ENCODE results near the gene CACNA1I. TPM values are rescaled to one million over a fixed set of nuclear protein-coding genes. Genes with fewer than 3 reads are reported as not detected.

The CACNA1I gene
- total RNA-seq, 4 donors from 2014 or later: not detected

DNA sequence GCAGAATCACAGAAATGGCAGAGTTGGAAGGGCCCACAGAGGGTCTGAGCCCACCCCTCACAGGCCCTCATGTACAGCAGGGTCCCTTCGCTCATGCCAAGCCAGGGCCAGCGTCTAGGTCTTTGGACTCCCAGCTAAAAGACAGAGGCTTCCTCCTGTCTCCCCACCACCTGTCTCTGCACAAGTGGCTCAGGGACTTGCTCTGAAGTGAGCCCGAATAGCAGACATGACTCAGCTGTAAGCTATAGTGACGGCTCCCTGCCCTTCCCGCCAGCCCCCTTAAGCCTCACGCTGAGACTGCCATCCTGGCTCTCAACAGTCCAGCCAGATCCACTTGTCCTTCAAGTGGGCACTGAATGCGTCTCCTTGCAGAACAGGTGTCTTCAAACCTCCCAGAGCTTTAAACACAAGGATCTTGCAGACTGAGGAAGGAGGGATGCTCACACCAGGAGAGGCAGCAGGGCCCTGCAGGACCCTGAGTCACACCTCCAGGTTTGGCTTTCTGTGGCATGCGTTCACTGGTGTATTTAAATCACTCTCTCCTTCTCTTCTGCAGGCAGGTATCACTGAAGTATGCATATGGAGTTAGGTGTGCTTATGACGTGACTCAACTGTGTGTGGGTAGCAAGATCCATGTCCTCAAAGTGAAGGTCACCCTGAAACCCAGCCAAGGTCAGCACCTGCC is 154.9 kb downstream of the CACNA1I start:
- no peak for ATAC-seq
- H3K36me3 ChIP-seq: no peaks in the 10 kb centered on the region

DNA sequence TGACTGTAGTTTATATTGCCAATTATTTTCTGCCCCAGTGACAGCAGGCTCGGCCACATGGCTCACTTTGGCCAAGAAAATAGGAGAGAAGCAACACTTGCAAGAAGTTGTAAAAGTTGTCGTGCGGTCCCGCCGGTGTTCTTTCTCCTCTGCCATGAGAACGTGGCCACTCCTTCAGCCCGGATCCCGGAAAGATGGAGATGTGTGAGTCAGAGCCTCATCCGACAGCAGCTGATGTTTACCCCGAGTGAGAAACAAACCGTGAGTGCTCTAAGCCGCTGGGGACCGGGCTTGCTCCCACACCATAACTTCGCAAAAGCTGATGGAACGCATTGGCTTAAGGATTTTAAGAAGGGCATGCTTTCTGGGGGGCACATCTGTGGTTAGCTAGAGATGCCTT is 157.0 kb downstream of the CACNA1I start:
- ATAC-seq: no peak
- in situ Hi-C loops (cut with MboI; ENCODE audit: low sequenced_read_pairs in 4 of 4) (no loop called here), intact Hi-C loops (cut with DNase I; ENCODE audit: low total_unique reads) (no loop called here)
- no peak for DNase-seq
- Histone ChIP-seq H3K4me3 (no peak overlapping the region), H3K36me3 (no peaks in the 10 kb centered on the region), H3K9me3 (no peaks in the 10 kb centered on the region), H3K27ac (no peak overlapping the region), H3K27me3 (peaks cover 0 to 9% (median 4%) of the 10 kb centered on the region in 3 donors), H3K4me1 (no peaks in the 10 kb centered on the region)
- TF ChIP-seq, protein P1, sequence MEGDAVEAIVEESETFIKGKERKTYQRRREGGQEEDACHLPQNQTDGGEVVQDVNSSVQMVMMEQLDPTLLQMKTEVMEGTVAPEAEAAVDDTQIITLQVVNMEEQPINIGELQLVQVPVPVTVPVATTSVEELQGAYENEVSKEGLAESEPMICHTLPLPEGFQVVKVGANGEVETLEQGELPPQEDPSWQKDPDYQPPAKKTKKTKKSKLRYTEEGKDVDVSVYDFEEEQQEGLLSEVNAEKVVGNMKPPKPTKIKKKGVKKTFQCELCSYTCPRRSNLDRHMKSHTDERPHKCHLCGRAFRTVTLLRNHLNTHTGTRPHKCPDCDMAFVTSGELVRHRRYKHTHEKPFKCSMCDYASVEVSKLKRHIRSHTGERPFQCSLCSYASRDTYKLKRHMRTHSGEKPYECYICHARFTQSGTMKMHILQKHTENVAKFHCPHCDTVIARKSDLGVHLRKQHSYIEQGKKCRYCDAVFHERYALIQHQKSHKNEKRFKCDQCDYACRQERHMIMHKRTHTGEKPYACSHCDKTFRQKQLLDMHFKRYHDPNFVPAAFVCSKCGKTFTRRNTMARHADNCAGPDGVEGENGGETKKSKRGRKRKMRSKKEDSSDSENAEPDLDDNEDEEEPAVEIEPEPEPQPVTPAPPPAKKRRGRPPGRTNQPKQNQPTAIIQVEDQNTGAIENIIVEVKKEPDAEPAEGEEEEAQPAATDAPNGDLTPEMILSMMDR (IDR thresholded peaks at IDR 0.05 in 4 of 5, conservative IDR thresholded peaks at IDR 0.05 in 1 of 5): no peak

More for the DNA sequence above, 154.9 kb downstream of the CACNA1I start:
- no peak overlapping the region for H3K4me3 ChIP-seq
- TF ChIP-seq, protein P1 (IDR thresholded peaks at IDR 0.05 in 4 of 5, conservative IDR thresholded peaks at IDR 0.05 in 1 of 5): no peak
- TF ChIP-seq POLR2A (IDR thresholded peaks at IDR 0.05): no peak
- no peaks in the 10 kb centered on the region for H3K4me1 ChIP-seq
- H3K27me3 ChIP-seq: peaks cover 0 to 4% (median 0%) of the 10 kb centered on the region in 3 donors
- in situ Hi-C loops (cut with MboI; ENCODE audit: low sequenced_read_pairs in 4 of 4) (no loop called here), intact Hi-C loops (cut with DNase I; ENCODE audit: low total_unique reads) (no loop called here)
- no peak overlapping the region for H3K27ac ChIP-seq
- H3K9me3 ChIP-seq: no peaks in the 10 kb centered on the region
- no peak for DNase-seq

DNA sequence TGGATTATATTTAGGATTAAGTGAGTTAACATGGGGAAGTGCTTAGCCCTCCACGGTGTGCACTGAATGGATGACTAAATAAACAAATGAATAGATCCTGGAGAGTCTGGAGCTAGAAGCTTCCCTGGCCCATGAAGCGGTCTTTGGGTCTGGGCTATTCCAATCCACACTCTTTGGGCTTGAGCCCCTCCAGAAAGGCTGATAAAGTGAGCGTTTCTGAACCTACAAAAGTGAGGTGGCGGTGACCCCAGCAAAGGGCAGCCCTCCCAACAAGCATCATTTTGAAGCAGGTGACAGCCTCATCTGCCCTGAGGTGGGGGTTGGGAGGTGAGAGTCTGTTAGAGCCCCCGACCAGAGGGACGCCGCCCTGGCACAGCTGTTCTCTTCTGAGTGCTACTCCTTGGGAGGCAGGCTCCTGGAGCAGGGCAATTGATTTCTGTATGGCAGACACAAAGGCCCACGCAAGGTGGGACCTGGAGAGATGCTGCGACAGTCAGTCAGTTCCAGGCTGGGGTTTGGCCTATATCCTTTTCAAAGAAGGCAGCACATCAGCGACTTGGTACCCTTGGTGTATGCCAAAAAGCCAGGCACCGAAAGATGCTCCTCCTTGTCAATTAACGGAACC is 157.8 kb downstream of the CACNA1I start:
- no peak overlapping the region for H3K4me3 ChIP-seq
- in situ Hi-C loops (cut with MboI; ENCODE audit: low sequenced_read_pairs in 4 of 4): no loop called here
- no peak for TF ChIP-seq POLR2A (IDR thresholded peaks at IDR 0.05)
- TF ChIP-seq, protein P1 (IDR thresholded peaks at IDR 0.05 in 4 of 5, conservative IDR thresholded peaks at IDR 0.05 in 1 of 5): no peak
- intact Hi-C loops (cut with DNase I; ENCODE audit: low total_unique reads): no loop called here
- no peaks in the 10 kb centered on the region for H3K4me1 ChIP-seq
- no peak for DNase-seq
- no peaks in the 10 kb centered on the region for H3K36me3 ChIP-seq
- H3K27ac ChIP-seq: no peak overlapping the region
- no peak for ATAC-seq
- no peaks in the 10 kb centered on the region for H3K9me3 ChIP-seq
- H3K27me3 ChIP-seq: peaks cover 0 to 13% (median 8%) of the 10 kb centered on the region in 3 donors

DNA sequence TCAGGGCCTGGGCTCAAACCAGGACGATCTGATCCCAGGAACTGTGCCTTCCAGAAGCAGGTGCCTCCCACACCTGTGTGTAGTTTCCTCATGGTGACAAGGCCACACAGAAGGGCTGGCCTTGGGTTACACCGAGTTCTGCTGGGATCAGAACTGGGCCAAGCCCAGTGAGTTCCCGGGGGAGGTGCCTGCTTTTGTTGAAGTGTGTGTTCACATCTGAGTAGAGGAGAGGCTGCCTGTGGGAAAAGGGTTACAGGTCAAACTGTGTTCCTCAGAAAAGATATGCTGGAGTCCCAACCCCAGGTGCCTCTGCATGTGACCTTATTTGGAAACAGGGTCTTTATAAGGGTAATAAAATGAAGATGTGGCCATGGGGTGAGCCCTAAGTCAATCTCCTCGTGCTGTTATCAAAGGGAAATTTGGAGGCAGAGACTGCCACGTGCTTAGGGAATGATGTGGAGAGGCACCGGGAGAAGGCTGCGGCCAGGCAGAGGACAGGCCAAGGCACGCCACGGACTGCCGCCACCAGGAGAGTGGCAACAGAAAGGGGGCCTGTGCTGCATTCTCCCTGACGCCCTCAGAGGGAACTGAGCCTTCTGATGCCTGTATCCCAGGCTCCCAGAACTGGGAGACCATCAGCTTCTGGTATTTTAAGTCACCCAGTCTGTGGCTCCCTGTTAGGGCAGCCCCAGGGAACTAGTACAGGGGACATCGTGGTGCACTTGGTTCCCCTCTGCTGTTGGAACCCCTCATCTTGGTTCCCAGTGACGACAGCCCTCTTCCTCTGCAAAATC is 158.8 kb downstream of the CACNA1I start:
- Histone ChIP-seq H3K9me3 (no peaks in the 10 kb centered on the region), H3K4me3 (no peak overlapping the region), H3K4me1 (no peaks in the 10 kb centered on the region), H3K27ac (no peak overlapping the region), H3K27me3 (peaks cover 0 to 18% (median 11%) of the 10 kb centered on the region in 3 donors), H3K36me3 (no peaks in the 10 kb centered on the region)
- no peak for DNase-seq
- TF ChIP-seq POLR2A (IDR thresholded peaks at IDR 0.05): no peak
- TF ChIP-seq, protein P1 (IDR thresholded peaks at IDR 0.05 in 4 of 5, conservative IDR thresholded peaks at IDR 0.05 in 1 of 5): no peak
- intact Hi-C loops (cut with DNase I; ENCODE audit: low total_unique reads) (no loop called here), in situ Hi-C loops (cut with MboI; ENCODE audit: low sequenced_read_pairs in 4 of 4) (no loop called here)
- no peak for ATAC-seq
